Lung (tissue), 12 donors: ENCODE measurements around the gene ARPC2. TPM values are rescaled to one million over a fixed set of nuclear protein-coding genes. Genes with fewer than 3 reads are reported as not detected.

Experiments
- ATAC-seq: fragments of 200-7000 bp; cut with Tn5 transposase; one replicate; pipeline ENCODE4 v1.9.1; 2020; ENCODE audit warnings: moderate number of reproducible peaks; ENCODE audit not compliant: insufficient read depth, low FRiP score
- DNase-seq, 3 donors: peaks; one replicate each; pipeline ENCODE4 v3.0.0-alpha.2; 2013 to 2017
- H3K27ac ChIP-seq, 2 donors: one replicate each; pipeline ENCODE4 v1.5.1; 2013; ENCODE audit warnings: mild to moderate bottlenecking in 2 of 2, moderate library complexity in 2 of 2, control low read depth in 1 of 2, inconsistent platforms in 1 of 2, low read depth in 1 of 2, low read length in 1 of 2
- H3K27me3 ChIP-seq, 3 donors: one replicate each; pipeline ENCODE4 v1.5.1; 2013; ENCODE audit warnings: low read length in 2 of 3; ENCODE audit not compliant: control insufficient read depth in 3 of 3, insufficient read depth in 3 of 3
- H3K36me3 ChIP-seq, 4 donors: one replicate each; pipeline ENCODE4 v1.5.1; 2013; ENCODE audit warnings: low read length in 4 of 4, mild to moderate bottlenecking in 1 of 4, moderate library complexity in 1 of 4; ENCODE audit not compliant: control insufficient read depth in 4 of 4, insufficient read depth in 4 of 4
- H3K4me1 ChIP-seq, 5 donors: one replicate each; pipeline ENCODE4 v1.5.1; 2013; ENCODE audit warnings: low read length in 5 of 5, mild to moderate bottlenecking in 2 of 5, moderate library complexity in 1 of 5; ENCODE audit not compliant: control insufficient read depth in 5 of 5, insufficient read depth in 5 of 5
- H3K4me3 ChIP-seq: one replicate; pipeline ENCODE4 v1.5.1; 2013; ENCODE audit warnings: mild to moderate bottlenecking, control low read depth, moderate library complexity
- H3K9ac ChIP-seq, 2 donors: one replicate each; pipeline ENCODE4 v1.5.1; 2013; ENCODE audit warnings: low read length in 2 of 2, control low read depth in 1 of 2; ENCODE audit not compliant: insufficient read depth in 1 of 2
- H3K9me3 ChIP-seq, 4 donors: one replicate each; pipeline ENCODE4 v1.5.1; 2013; ENCODE audit warnings: low read length in 3 of 4, mild to moderate bottlenecking in 1 of 4, moderate library complexity in 1 of 4; ENCODE audit not compliant: control insufficient read depth in 4 of 4, insufficient read depth in 3 of 4
- WGBS, 2 donors: extraction: QIAGEN DNeasy Blood & Tissue Kit; methylation state at CpG; one replicate each; pipeline ENCODE4 v1.1.7; 2013; 5-methylcytosine and 5-hydroxymethylcytosine counted together
- polyA plus RNA-seq, 2 donors: library from polyadenylated mRNA; stranded (reverse); fragments of 200-250 nt; gene quantifications; one replicate each; pipeline ENCODE4 v1.2.1, GENCODE V29; 2013
- total RNA-seq, 2 donors: library from RNA; depleted of rRNA in 1 of 2; stranded (reverse); fragments of >200 nt in 1 of 2; gene quantifications; one replicate each; pipeline ENCODE4 v1.2.1, GENCODE V29; 2014 to 2021
- TF ChIP-seq, protein P1 (sequence below): IDR thresholded peaks from 2 replicates; pipeline ENCODE4 v1.5.1; 2012; ENCODE audit warnings: mild to moderate bottlenecking; ENCODE audit errors: control extremely low read depth, extremely low read depth
- donor health status: control.
- donor health status: control.
- donor health status: Bipolar disorder and iron deficiency.
- donor health status: healthy.
- donor health status: DM: yes; HTN: yes; CAD: no.

ARPC2 gene
- total and polyA plus RNA-seq, 4 donors = 190 to 490 (median 308) TPM

DNA sequence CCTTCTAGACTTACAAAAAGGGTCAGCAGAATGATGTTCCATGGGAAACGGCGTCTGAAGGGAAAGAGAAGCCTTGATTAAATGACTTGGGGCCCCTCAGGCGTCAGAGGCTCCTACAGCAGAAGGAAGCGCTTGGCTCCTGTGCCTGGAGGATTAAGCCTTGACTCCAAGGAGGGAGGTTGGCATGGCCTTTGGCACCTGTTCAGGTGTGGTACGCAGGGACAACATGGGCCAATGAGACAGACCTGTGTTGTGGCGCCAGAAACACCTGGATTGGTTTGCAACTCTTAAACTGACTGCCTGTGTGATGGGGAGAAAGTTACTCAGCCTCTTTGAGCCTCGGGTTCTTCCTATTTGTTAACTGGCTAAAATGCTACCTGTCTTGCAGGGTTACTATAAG lies 60.9 kb downstream of the ARPC2 start:
- Histone ChIP-seq H3K9ac (no peak overlapping the region), H3K36me3 (peaks cover 25 to 78% (median 47%) of the 10 kb centered on the region in 4 donors), H3K4me3 (no peak overlapping the region), H3K4me1 (peaks cover under 1 to 13% (median 9%) of the 10 kb centered on the region in 5 donors), H3K27ac (no peak overlapping the region), H3K27me3 (no peaks in the 10 kb centered on the region), H3K9me3 (no peaks in the 10 kb centered on the region)
- WGBS, 2 donors = 72 to 85% methylated on average over 7 of the region's 7 CpGs
- ATAC-seq (no peak), DNase-seq (no peak)
- TF ChIP-seq, protein P1, sequence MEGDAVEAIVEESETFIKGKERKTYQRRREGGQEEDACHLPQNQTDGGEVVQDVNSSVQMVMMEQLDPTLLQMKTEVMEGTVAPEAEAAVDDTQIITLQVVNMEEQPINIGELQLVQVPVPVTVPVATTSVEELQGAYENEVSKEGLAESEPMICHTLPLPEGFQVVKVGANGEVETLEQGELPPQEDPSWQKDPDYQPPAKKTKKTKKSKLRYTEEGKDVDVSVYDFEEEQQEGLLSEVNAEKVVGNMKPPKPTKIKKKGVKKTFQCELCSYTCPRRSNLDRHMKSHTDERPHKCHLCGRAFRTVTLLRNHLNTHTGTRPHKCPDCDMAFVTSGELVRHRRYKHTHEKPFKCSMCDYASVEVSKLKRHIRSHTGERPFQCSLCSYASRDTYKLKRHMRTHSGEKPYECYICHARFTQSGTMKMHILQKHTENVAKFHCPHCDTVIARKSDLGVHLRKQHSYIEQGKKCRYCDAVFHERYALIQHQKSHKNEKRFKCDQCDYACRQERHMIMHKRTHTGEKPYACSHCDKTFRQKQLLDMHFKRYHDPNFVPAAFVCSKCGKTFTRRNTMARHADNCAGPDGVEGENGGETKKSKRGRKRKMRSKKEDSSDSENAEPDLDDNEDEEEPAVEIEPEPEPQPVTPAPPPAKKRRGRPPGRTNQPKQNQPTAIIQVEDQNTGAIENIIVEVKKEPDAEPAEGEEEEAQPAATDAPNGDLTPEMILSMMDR = no peak

DNA sequence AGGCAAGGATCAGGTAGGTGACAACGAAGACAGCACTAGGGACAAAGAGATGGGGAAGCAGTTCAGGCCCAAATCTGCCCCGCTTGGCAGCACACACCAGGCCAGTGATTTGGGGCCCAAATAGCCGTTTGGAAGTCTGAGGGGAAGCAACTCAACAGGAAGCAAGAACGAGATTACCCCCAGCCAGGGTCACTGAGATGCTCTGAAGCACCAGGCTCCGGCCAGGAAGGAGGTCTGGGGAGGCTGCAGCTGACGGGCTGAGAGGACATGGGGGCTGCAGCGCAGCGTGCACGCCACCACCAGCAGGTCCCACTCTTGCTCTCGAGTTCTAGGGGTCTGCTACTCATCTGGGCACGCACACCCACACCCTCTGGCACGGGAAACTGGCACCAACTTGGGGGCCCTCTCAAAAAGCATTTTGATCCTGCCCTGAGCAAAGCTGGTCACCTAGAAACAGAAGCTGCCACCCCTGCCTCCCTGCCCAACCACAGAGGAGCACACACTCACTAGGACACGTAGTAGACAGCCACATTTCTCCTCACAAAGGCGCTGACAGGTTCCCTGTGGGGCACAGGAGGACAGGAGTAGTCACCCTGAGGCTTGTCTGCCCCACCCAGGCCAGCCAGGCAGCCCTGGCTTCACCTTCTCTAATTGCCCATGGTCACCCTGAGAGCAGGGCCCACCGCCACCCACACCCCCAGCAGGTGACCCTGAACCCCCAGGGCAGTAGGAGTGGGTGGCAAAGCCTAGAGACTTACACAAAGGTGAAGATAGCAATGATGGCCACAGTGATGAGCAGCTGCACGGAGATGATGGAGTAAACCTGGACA lies 61.8 kb downstream of the ARPC2 start:
- Histone ChIP-seq H3K4me1 (peaks cover 0 to 19% (median 9%) of the 10 kb centered on the region in 5 donors), H3K27ac (no peak overlapping the region), H3K36me3 (peaks cover 25 to 79% (median 46%) of the 10 kb centered on the region in 4 donors)

DNA sequence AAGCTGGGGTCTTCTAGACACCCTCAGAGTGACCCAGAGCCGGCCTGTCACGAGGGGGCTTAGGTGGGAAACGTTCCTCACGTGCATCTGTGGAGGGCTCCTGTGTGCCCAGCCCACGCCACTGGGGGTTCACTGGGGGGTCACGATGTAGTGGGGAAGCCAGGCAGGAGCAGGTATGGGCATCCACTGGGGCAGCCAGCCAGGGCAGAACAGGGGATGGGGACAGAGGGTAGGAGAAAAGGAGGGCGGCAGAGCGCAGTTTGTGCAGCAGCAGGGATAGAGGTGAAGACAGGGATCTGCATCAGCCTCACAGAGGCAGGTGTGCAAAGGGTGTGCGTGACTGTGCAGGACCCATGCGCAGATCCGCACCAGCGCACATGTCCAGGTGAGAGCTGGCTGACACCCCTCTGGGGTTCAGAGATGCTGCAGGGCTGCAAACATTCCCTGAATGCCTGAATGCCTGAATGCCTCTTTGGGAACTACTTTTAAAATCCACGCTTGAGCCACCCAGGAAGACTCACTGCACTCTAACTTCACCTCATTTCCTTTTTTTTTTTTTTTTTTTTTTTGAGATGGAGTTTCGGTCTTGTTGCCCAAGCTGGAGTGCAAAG lies 63.4 kb downstream of the ARPC2 start:
- H3K27me3 ChIP-seq = no peaks in the 10 kb centered on the region
- H3K36me3 ChIP-seq = peaks cover 17 to 68% (median 32%) of the 10 kb centered on the region in 4 donors
- DNase-seq = no peak
- no peak for ATAC-seq
- peak overlapping the region in 1 of 2 donors; percentile 32 for H3K27ac ChIP-seq
- no peak overlapping the region for H3K9ac ChIP-seq
- 93% methylated on average over 13 to 14 of the region's 14 CpGs for WGBS, 2 donors
- TF ChIP-seq, protein P1 = no peak
- H3K4me3 ChIP-seq = no peak overlapping the region
- H3K4me1 ChIP-seq = peaks cover 0 to 23% (median 9%) of the 10 kb centered on the region in 5 donors
- H3K9me3 ChIP-seq = no peaks in the 10 kb centered on the region

More for the DNA sequence above, 61.8 kb downstream of the ARPC2 start:
- Histone ChIP-seq H3K9ac (no peak overlapping the region), H3K27me3 (no peaks in the 10 kb centered on the region), H3K9me3 (no peaks in the 10 kb centered on the region), H3K4me3 (no peak overlapping the region)
- ATAC-seq (no peak), DNase-seq (no peak)
- WGBS, 2 donors = 89% methylated on average over 16 of the region's 16 CpGs
- TF ChIP-seq, protein P1 = no peak
